ENCODE data around the gene SNAI1.

Gene SNAI1

GRCh38 chr20:50014570-50015562 lies 32.1 kb downstream of the SNAI1 start:
- no peak for DNase-seq

- DNase-seq, result no peak
Observed at GRCh38 chr20:50015636-50015992, 32.8 kb downstream of the SNAI1 start.

- no peak for DNase-seq
Observed at GRCh38 chr20:50015993-50016770, 33.4 kb downstream of the SNAI1 start.

GRCh38 chr20:50017160-50017559 lies 34.4 kb downstream of the SNAI1 start:
- no peak for DNase-seq

- DNase-seq, result no peak
Observed at GRCh38 chr20:50017576-50018248, 34.9 kb downstream of the SNAI1 start.

- DNase-seq, result no peak
Observed at GRCh38 chr20:50019466-50020256, 36.9 kb downstream of the SNAI1 start.

- no peak for DNase-seq
Observed at GRCh38 chr20:50020288-50020687, 37.5 kb downstream of the SNAI1 start.

GRCh38 chr20:50022676-50023075 lies 39.9 kb downstream of the SNAI1 start:
- no peak for DNase-seq

GRCh38 chr20:50023116-50023805 lies 40.5 kb downstream of the SNAI1 start:
- DNase-seq, result no peak

GRCh38 chr20:50026746-50027575 lies 44.2 kb downstream of the SNAI1 start:
- no peak for DNase-seq

- no peak for DNase-seq
Observed at GRCh38 chr20:50027611-50028105, 44.9 kb downstream of the SNAI1 start.

GRCh38 chr20:50029083-50029696 lies 46.4 kb downstream of the SNAI1 start:
- DNase-seq, result no peak

GRCh38 chr20:50029697-50030461 lies 47.1 kb downstream of the SNAI1 start:
- no peak for DNase-seq

GRCh38 chr20:50032955-50033666 lies 50.3 kb downstream of the SNAI1 start:
- no peak for DNase-seq

GRCh38 chr20:50034567-50035180 lies 51.9 kb downstream of the SNAI1 start:
- DNase-seq, result no peak

- DNase-seq, result no peak
Observed at GRCh38 chr20:50036703-50037102, 53.9 kb downstream of the SNAI1 start.

GRCh38 chr20:50037123-50037522 lies 54.3 kb downstream of the SNAI1 start:
- DNase-seq, result no peak

GRCh38 chr20:50037575-50037974 lies 54.8 kb downstream of the SNAI1 start:
- DNase-seq, result no peak

Measured in NCI-H1436 treated with DMSO at 0.1 percent for 48 hours (cell line).